ENCODE results near the gene POLE3. TPM values are rescaled to one million over a fixed set of nuclear protein-coding genes. Genes with fewer than 3 reads are reported as not detected.

POLE3 gene
- polyA plus RNA-seq, 1 experiment: 45.3 TPM

DNA sequence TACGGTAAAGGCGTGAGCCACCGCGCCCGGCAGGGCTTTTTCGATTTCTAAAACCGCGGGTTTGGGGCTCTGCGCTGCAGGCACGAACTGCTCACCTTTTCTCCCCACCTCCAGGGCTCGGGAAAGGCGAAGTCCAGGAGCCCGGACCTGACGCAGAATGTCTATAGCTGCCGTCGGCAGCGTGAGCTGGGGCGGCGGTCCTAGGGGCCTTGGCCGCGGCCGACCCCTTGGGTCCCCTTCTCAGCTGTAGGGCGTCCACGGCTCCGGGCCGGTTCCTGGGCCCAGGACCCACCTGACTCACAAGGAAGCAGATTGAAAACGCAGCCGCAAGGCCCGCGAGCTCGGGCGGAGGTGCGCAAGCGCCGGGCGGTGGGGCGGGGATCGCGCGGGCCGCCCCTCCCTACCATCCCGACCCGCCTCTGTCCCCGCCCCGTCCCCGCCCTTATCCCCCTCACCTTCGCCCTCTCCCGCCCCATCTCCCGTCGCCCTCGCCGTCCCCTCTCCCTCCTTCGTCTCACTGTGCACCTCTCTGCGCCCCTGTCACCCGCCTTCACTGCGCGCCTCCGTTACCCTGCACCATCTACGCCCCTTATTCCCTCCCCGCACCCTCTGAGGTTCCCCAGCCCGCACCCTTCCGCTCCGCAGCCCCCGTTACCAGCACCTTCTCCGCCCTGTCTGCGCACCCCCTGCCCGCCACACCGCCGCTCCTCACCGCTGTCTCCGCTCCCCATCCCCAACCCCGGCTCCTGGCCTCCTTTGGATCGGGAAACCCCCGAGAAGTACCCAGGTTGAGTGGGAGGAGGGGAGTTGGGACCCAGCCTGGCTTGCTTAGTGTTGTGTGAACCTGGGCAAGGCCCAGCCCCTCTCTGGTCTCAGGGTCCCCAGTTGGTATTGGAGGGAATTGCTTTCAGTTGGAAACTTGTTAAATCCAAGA lies 33.6 kb downstream of the POLE3 start, which contains the start of gene HDHD3:
Gene HDHD3, minus strand, starts transcription at position 353 of the 934 bp plus-strand sequence. CDS start 2,632 bp downstream, outside the sequence.
- no peak within 1 kb of the TSS for H3K27ac ChIP-seq (ENCODE audit: low read depth, low read length)
- peak within 1 kb of the TSS; percentile 88 for H3K4me3 ChIP-seq (ENCODE audit: low read depth, low read length)
- no peak for DNase-seq (ENCODE audit: low read depth, low spot score)
- POLR2A ChIA-PET: interaction anchor here (1.0 to 1.5 kb wide), 5 partner anchors 24 to 202 kb away, joined by 3 to 7 read pairs (median 3); partner anchors contain the start of genes ALAD, C9orf43, CDC26 and POLE3
- H3K27me3 ChIP-seq (ENCODE audit: control insufficient read depth, insufficient read depth, low read length): no peaks in the 10 kb centered on the region
- TF ChIP-seq, protein P1, sequence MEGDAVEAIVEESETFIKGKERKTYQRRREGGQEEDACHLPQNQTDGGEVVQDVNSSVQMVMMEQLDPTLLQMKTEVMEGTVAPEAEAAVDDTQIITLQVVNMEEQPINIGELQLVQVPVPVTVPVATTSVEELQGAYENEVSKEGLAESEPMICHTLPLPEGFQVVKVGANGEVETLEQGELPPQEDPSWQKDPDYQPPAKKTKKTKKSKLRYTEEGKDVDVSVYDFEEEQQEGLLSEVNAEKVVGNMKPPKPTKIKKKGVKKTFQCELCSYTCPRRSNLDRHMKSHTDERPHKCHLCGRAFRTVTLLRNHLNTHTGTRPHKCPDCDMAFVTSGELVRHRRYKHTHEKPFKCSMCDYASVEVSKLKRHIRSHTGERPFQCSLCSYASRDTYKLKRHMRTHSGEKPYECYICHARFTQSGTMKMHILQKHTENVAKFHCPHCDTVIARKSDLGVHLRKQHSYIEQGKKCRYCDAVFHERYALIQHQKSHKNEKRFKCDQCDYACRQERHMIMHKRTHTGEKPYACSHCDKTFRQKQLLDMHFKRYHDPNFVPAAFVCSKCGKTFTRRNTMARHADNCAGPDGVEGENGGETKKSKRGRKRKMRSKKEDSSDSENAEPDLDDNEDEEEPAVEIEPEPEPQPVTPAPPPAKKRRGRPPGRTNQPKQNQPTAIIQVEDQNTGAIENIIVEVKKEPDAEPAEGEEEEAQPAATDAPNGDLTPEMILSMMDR (IDR thresholded peaks at IDR 0.05; ENCODE audit: low read depth, low read length): no peak
- CTCF ChIA-PET: interaction anchor here (0.7 kb wide), 2 partner anchors 23 to 280 kb away, joined by 4 to 6 read pairs; no protein-coding TSS in a partner anchor
- no peaks in the 10 kb centered on the region; the same call in 1 of the 2 replicates for H3K9me3 ChIP-seq (ENCODE audit: control insufficient read depth, insufficient read depth, low read length)

DNA sequence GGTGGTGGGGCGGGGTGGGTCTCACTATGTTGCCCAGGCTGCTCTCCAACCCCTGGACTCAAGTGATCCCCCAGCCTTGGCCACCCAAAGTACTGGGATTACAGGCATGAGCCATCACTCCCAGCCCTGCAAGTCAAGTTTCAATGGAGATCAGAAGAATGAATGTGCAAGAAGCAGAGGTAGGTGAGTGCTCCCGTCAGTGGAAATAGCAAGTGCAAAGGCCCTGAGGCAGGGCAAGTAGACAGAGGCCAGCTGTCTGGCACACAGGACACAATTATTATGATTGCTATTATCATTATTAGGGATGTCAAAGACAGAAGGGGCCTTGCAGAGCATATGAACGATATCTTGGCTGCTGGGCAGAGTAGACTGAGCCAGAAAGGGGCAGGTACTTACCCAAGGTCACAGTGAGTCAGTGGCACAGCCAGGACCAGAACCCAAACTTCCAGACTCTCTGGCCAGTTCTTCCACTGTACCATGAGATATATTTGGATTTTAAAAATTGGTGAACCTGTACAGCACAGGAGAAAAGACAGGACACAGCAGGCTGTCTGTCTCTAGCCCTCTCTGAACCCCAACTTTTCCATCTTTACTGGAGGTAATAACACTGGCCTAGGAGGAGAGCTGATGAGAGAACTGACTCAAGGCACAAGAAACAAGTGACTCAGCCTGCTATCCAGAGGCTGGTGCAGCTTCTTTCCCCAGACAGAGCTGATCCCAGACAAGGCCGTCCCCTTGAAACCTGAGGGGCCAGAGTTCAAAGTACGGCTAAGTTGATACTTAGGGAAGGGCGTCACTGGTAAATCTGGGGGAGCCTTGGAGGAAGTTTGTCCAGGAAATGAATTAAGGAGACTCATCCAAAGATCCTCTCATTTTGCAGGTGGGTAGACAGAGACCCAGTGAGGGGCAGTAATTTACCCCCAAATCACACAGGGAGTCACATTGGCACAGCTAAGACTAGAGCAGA lies 35.1 kb downstream of the POLE3 start:
- H3K27me3 ChIP-seq (ENCODE audit: control insufficient read depth, insufficient read depth, low read length): no peaks in the 10 kb centered on the region
- TF ChIP-seq, protein P1 (IDR thresholded peaks at IDR 0.05; ENCODE audit: low read depth, low read length): no peak
- H3K27ac ChIP-seq (ENCODE audit: low read depth, low read length): no peak overlapping the region
- H3K4me3 ChIP-seq (ENCODE audit: low read depth, low read length): no peak overlapping the region
- ChIA-PET POLR2A (interaction anchor here (1.0 to 1.5 kb wide), 2 partner anchors 26 to 204 kb away, joined by 4 to 7 read pairs; partner anchors contain the start of gene ALAD), CTCF (interaction anchor here (1.0 kb wide), 1 partner anchor 26 kb away, joined by 3 read pairs; the partner anchor contains the start of gene ALAD)
- no peaks in the 10 kb centered on the region; the same call in 1 of the 2 replicates for H3K9me3 ChIP-seq (ENCODE audit: control insufficient read depth, insufficient read depth, low read length)
- no peak for DNase-seq (ENCODE audit: low read depth, low spot score)

DNA sequence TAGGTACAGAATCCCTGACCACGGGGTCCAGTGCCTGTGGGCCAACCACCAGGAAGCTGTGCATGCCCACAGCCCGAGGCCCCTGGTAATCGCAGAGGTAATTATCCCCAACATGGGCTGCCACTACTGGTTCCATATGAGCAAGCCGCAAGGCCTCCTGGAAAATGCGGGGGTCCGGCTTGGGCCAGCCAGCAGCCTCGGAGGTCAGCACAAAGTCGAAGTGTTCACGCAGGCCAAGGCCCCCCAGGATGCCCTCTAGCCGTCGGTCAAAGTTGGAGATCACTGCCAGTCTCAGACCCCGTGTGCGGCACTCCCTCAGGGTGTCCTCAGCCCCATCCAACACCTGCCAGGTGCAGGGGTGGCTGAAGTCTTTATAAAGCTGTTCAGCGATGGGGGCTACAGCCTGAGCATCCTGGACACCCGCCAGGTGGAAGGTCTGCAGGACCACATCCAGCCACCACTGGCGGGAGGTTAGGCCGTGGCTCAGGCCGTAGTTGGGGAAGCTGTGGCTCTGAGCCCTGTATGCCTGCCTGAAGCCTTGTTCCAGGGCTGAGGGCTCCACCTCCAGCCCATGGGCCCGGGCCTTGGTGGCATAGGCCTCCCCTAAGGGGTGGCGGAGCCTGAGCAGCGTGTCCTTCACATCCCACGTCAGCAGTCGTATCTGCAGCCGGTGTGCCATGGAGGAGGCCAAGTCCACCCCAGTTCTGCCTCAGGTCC lies 36.6 kb downstream of the POLE3 start:
- no peak overlapping the region for H3K27ac ChIP-seq (ENCODE audit: low read depth, low read length)
- no peak for DNase-seq (ENCODE audit: low read depth, low spot score)
- ChIA-PET POLR2A (no interaction called here), CTCF (no interaction called here)
- H3K4me3 ChIP-seq (ENCODE audit: low read depth, low read length): no peak overlapping the region
- TF ChIP-seq, protein P1 (IDR thresholded peaks at IDR 0.05; ENCODE audit: low read depth, low read length): no peak
- no peaks in the 10 kb centered on the region; the same call in 1 of the 2 replicates for H3K9me3 ChIP-seq (ENCODE audit: control insufficient read depth, insufficient read depth, low read length)
- H3K27me3 ChIP-seq (ENCODE audit: control insufficient read depth, insufficient read depth, low read length): no peaks in the 10 kb centered on the region

DNA sequence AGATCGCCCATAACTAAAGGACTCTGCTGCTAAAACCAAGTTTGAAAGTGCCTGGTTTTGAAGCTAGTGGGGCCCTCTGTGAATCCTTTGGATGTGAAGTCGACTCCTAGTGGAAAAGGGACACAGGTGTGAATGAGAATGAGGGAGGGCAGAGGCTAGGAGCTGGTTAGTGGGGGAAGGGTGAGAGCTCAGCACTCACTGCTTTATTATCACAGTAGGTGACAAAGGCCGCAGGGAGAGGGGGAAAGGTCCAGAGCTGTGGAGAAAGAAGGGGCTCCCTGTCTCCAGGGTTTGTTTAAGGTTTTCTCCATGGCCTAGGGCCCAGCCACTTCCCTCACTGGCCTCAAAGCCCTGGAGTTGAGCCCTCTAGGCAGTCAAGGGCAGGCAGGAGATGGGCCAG lies 37.2 kb downstream of the POLE3 start:
- TF ChIP-seq, protein P1 (IDR thresholded peaks at IDR 0.05; ENCODE audit: low read depth, low read length): no peak
- POLR2A ChIA-PET: no interaction called here
- Histone ChIP-seq H3K9me3 (ENCODE audit: control insufficient read depth, insufficient read depth, low read length) (no peaks in the 10 kb centered on the region; the same call in 1 of the 2 replicates), H3K27me3 (ENCODE audit: control insufficient read depth, insufficient read depth, low read length) (no peaks in the 10 kb centered on the region), H3K27ac (ENCODE audit: low read depth, low read length) (no peak overlapping the region), H3K4me3 (ENCODE audit: low read depth, low read length) (no peak overlapping the region)
- CTCF ChIA-PET: no interaction called here
- DNase-seq (ENCODE audit: low read depth, low spot score): no peak

Data from AG04450 (cell line).